K562 (cell line): ENCODE measurements around the gene GPR153. TPM values are rescaled to one million over a fixed set of nuclear protein-coding genes. Genes with fewer than 3 reads are reported as not detected.

Experiments
- ATAC-seq: fragments of 200-7000 bp; cut with Tn5 transposase; 3 replicates; pipeline ENCODE4 v1.9.1; 2020; ENCODE audit warnings: moderate library complexity
- BruUV-seq: library from RNA; stranded (reverse); fragments of 400-500 nt; replicated peaks from 2 replicates; lab custom pipeline; 2021; lab: Mats Ljungman, UMichigan
- CTCF ChIA-PET: fragments of 300-600 bp; formaldehyde crosslinking; extraction: SDS; loops from one replicate; lab custom pipeline; 2021; ENCODE audit warnings: low intra/inter-chr PET ratio; lab: Yijun Ruan, JAX
- POLR2A ChIA-PET: fragments of 300-600, 350-650 bp; sonication (Branson Sonifier 250); formaldehyde crosslinking; extraction: SDS; loops from one replicate; lab custom pipeline; 2021; ENCODE audit warnings: antibody characterized with exemption, inconsistent platforms; lab: Yijun Ruan, JAX
- DNase-seq, 4 experiments: peaks; one replicate each; pipeline versions ENCODE4 v3.0.0 to v3.0.0-alpha.2; 2011 to 2018; ENCODE audit warnings: low spot score in 3 of 4, mixed read lengths in 3 of 4; ENCODE audit errors: extremely low read depth in 1 of 4
- FAIRE-seq: peaks from 2 replicates; lab custom pipeline; 2011; peaks lifted over from hg19 to GRCh38; lab: Jason Lieb, UNC
- H2AFZ ChIP-seq: 2 replicates; pipeline ENCODE4 v1.6.0; 2011; ENCODE audit warnings: low read depth, low read length, control low read depth, inconsistent platforms
- H3K27ac ChIP-seq: fragments of 200-600 bp; 3 replicates; pipeline ENCODE4 v1.8.0; 2011; ENCODE audit warnings: low read depth, mild to moderate bottlenecking, control low read depth, inconsistent platforms, low read length, moderate library complexity, mixed read lengths; ENCODE audit errors: extremely low read depth
- H3K27me3 ChIP-seq, 2 experiments: fragments of 300-600 bp in 1 of 2; 2 replicates in 1 of 2; 3 replicates in 1 of 2; pipeline versions ENCODE4 v1.6.0 to v1.8.0; 2011; ENCODE audit warnings: inconsistent platforms in 2 of 2, low read length in 2 of 2, mild to moderate bottlenecking in 1 of 2, mixed read lengths in 1 of 2, moderate library complexity in 1 of 2; ENCODE audit not compliant: control insufficient read depth in 2 of 2, insufficient read depth in 2 of 2
- H3K36me3 ChIP-seq: fragments of 300-600 bp; 3 replicates; pipeline ENCODE4 v1.8.0; 2011; ENCODE audit warnings: mild to moderate bottlenecking, low read length, inconsistent platforms; ENCODE audit not compliant: control insufficient read depth, insufficient read depth
- H3K4me1 ChIP-seq, 2 experiments: fragments of 200-600 bp in 1 of 2; replicated peaks in 1 of 2; 2 replicates in 1 of 2; 3 replicates in 1 of 2; pipeline versions ENCODE4 v1.5.1 to v1.8.0; 2011; ENCODE audit warnings: inconsistent platforms in 2 of 2, low read length in 2 of 2, mild to moderate bottlenecking in 1 of 2, mixed read lengths in 1 of 2, moderate library complexity in 1 of 2; ENCODE audit not compliant: control insufficient read depth in 2 of 2, insufficient read depth in 2 of 2
- H3K4me2 ChIP-seq: 2 replicates; pipeline ENCODE4 v1.6.1; 2011; ENCODE audit warnings: low read length, control low read depth, inconsistent platforms, mixed read lengths; ENCODE audit not compliant: insufficient read depth
- H3K4me3 ChIP-seq: fragments of 200-600 bp; sonication (generic), shearing (Covaris generic); 2 replicates; pipeline ENCODE4 v1.5.1; 2016; ENCODE audit warnings: control low read depth, inconsistent platforms
- H3K79me2 ChIP-seq: fragments of 200-600 bp; 3 replicates; pipeline ENCODE4 v1.8.0; 2011; ENCODE audit warnings: low read length, inconsistent platforms; ENCODE audit not compliant: control insufficient read depth, insufficient read depth
- H3K9ac ChIP-seq, 2 experiments: 2 replicates each; pipeline versions ENCODE4 v1.6.0 to v1.6.1; 2011; ENCODE audit warnings: low read depth in 2 of 2, low read length in 2 of 2, control low read depth in 1 of 2, inconsistent platforms in 1 of 2, mild to moderate bottlenecking in 1 of 2, mixed read lengths in 1 of 2; ENCODE audit not compliant: insufficient read depth in 1 of 2
- H3K9me1 ChIP-seq: one replicate; pipeline ENCODE4 v1.6.0; 2011; ENCODE audit warnings: inconsistent platforms, mild to moderate bottlenecking, low read length, moderate library complexity; ENCODE audit not compliant: control insufficient read depth, insufficient read depth
- H3K9me3 ChIP-seq: replicated peaks from 2 replicates; pipeline ENCODE4 v1.5.1; 2011; ENCODE audit warnings: low read depth, low read length, inconsistent platforms; ENCODE audit not compliant: control insufficient read depth, insufficient read depth
- H4K20me1 ChIP-seq: replicated peaks from 2 replicates; pipeline ENCODE4 v1.6.1; 2011; ENCODE audit warnings: low read length, inconsistent platforms, mixed read lengths; ENCODE audit not compliant: control insufficient read depth, insufficient read depth
- BRD4 ChIP-seq: fragments of 200-600 bp; sonication (generic); IDR thresholded peaks from 2 replicates; pipeline ENCODE4 v1.6.1; 2017; ENCODE audit warnings: inconsistent platforms
- RBBP5 ChIP-seq: fragments of 200-600 bp; sonication (generic); IDR thresholded peaks from 2 replicates; pipeline ENCODE4 v1.6.1; 2012; ENCODE audit warnings: borderline replicate concordance, mild to moderate bottlenecking, low read length, control low read depth, inconsistent platforms; ENCODE audit not compliant: insufficient read depth, poor library complexity, severe bottlenecking
- RBM34 ChIP-seq: fragments of 200-400 bp; formaldehyde crosslinking; IDR thresholded peaks from 2 replicates; pipeline ENCODE4 v1.6.1; 2018; ENCODE audit warnings: low read length, borderline replicate concordance; ENCODE audit not compliant: insufficient read depth
- TAF7 ChIP-seq: fragments of 450-650 bp; IDR thresholded peaks from 2 replicates; pipeline ENCODE4 v1.6.1; 2016; ENCODE audit warnings: missing genetic modification characterization, missing compliant biosample characterization
- ZNF165 ChIP-seq: fragments of 250-450 bp; sonication (Bioruptor Pico); IDR thresholded peaks from 2 replicates; pipeline ENCODE4 v1.4.0; 2020; ENCODE audit warnings: borderline replicate concordance
- WGBS: fragments of 100-300 bp; shearing (Covaris generic); methylation state at CpG from one replicate; pipeline ENCODE4 v1.1.6; 2016; ENCODE audit warnings: low coverage, mixed read lengths; ENCODE audit not compliant: insufficient coverage; ENCODE audit errors: missing lambda C conversion rate; 5-methylcytosine and 5-hydroxymethylcytosine counted together
- in situ Hi-C: fragments of 300-500 bp; cut with MboI; formaldehyde crosslinking; loops from 4 replicates; pipeline ENCODE4 v1.15.0; 2018; ENCODE audit warnings: inconsistent platforms, mixed read lengths
- intact Hi-C: fragments of 100-400 bp; cut with micrococcal nuclease; formaldehyde crosslinking; loops from 2 replicates; pipeline ENCODE4 v1.14.2; 2022
- polyA plus RNA-seq, 8 experiments: library from polyadenylated mRNA; depleted of rRNA in 4 of 8; stranded (reverse) in 5 of 8; unstranded in 3 of 8; fragments of >200 nt; fragmentation: Nextera tagmentation in 2 of 8; fragmentation: Illumina TruSeq in 1 of 8; extraction: Ambion mirVana in 2 of 8; extraction: Trizol in 1 of 8; gene quantifications; 2 replicates each; pipeline versions ENCODE4 v1.2.1 to v1.2.3, GENCODE V29; 2011 to 2014; ENCODE audit warnings: inconsistent platforms in 1 of 8, missing spikeins in 1 of 8
- total RNA-seq, 7 experiments: library from RNA; depleted of rRNA in 6 of 7; stranded (reverse); fragments of >200 nt in 6 of 7; fragmentation: Illumina TruSeq in 2 of 7; extraction: Trizol in 2 of 7; gene quantifications; 2 replicates each; pipeline versions ENCODE4 v1.2.1 to v1.2.3, GENCODE V29; 2011 to 2021; ENCODE audit warnings: low replicate concordance in 1 of 7
- TF ChIP-seq, protein P1 (sequence below): IDR thresholded peaks from 3 replicates; pipeline ENCODE4 v1.6.1; 2011; ENCODE audit warnings: borderline replicate concordance, mild to moderate bottlenecking, moderate library complexity; ENCODE audit not compliant: insufficient read length; ENCODE audit errors: extremely low read depth
- TF ChIP-seq, protein P2 (sequence below), 2 experiments: IDR thresholded peaks in 1 of 2; conservative IDR thresholded peaks in 1 of 2; 2 replicates each; pipeline ENCODE4 v1.6.1; 2016; ENCODE audit warnings: low read depth in 2 of 2, mild to moderate bottlenecking in 1 of 2, missing compliant biosample characterization in 1 of 2, missing genetic modification characterization in 1 of 2, moderate library complexity in 1 of 2

Gene GPR153
- total and polyA plus RNA-seq, 9 of the 15 experiments (the other 6 are each of a cell fraction or from before 2014, with no cell fraction given), result 0.01 to 1.5 (median 0.51) TPM

GRCh38 chr1:6257541-6258069 lies 3.3 kb downstream of the GPR153 start:
- Histone ChIP-seq H3K4me2 (no peak overlapping the region), H2AFZ (no peak overlapping the region), H4K20me1 (peaks cover 21% of the 10 kb centered on the region), H3K36me3 (no peaks in the 10 kb centered on the region), H3K79me2 (no peaks in the 10 kb centered on the region), H3K9me1 (peaks cover 3% of the 10 kb centered on the region), H3K27me3 (peaks cover 11 to 32% of the 10 kb centered on the region in 2 experiments; a peak in 4 of 5 replicates), H3K4me3 (no peak overlapping the region), H3K9me3 (no peaks in the 10 kb centered on the region), H3K27ac (no peak overlapping the region), H3K9ac (0 out of 4 replicates have a peak overlapping the region, but pooled peaks of 1 of the 2 experiments have one; percentile 24), H3K4me1 (peaks cover 0 to 52% of the 10 kb centered on the region in 2 experiments; a peak in 3 of 5 replicates)
- intact Hi-C loops (no loop called here), in situ Hi-C loops (loop anchor here (25.0 kb wide), 1 partner anchor 955 kb away; no protein-coding TSS in a partner anchor)
- ATAC-seq (no peak), DNase-seq (no peak), FAIRE-seq (no peak)
- ChIA-PET CTCF (no interaction called here), POLR2A (interaction anchor here (0.6 kb wide), 1 partner anchor 234 kb away, joined by 4 read pairs; no protein-coding TSS in a partner anchor)
- TF ChIP-seq ZNF165, result no peak
- no TSS peak for BruUV-seq
- WGBS, result 37% methylated on average over 8 of the region's 8 CpGs

- H3K9me3 ChIP-seq, result no peaks in the 10 kb centered on the region
- ATAC-seq (no peak), DNase-seq (no peak), FAIRE-seq (no peak)
- in situ Hi-C loops, result loop anchor here (25.0 kb wide), 1 partner anchor 956 kb away; no protein-coding TSS in a partner anchor
- H3K9ac ChIP-seq, result no peak overlapping the region
- no peak overlapping the region for H3K4me2 ChIP-seq
- no peak overlapping the region for H3K4me3 ChIP-seq
- CTCF ChIA-PET, result no interaction called here
- POLR2A ChIA-PET, result interaction anchor here (0.6 kb wide), 1 partner anchor 235 kb away, joined by 4 read pairs; no protein-coding TSS in a partner anchor
- H3K27me3 ChIP-seq, result peaks cover 11 to 36% of the 10 kb centered on the region in 2 experiments; a peak in 4 of 5 replicates
- H3K4me1 ChIP-seq, result peaks cover 0 to 45% of the 10 kb centered on the region in 2 experiments; a peak in 3 of 5 replicates
- H3K36me3 ChIP-seq, result no peaks in the 10 kb centered on the region
- H3K79me2 ChIP-seq, result no peaks in the 10 kb centered on the region
- no TSS peak for BruUV-seq
- H3K27ac ChIP-seq, result no peak overlapping the region
- no peak overlapping the region for H2AFZ ChIP-seq
- 32% methylated on average over 13 of the region's 13 CpGs for WGBS
- H4K20me1 ChIP-seq, result peaks cover 27% of the 10 kb centered on the region
- TF ChIP-seq RBM34 (no peak), TAF7 (no peak), BRD4 (no peak), RBBP5 (no peak), ZNF165 (no peak)
- TF ChIP-seq, protein P1, sequence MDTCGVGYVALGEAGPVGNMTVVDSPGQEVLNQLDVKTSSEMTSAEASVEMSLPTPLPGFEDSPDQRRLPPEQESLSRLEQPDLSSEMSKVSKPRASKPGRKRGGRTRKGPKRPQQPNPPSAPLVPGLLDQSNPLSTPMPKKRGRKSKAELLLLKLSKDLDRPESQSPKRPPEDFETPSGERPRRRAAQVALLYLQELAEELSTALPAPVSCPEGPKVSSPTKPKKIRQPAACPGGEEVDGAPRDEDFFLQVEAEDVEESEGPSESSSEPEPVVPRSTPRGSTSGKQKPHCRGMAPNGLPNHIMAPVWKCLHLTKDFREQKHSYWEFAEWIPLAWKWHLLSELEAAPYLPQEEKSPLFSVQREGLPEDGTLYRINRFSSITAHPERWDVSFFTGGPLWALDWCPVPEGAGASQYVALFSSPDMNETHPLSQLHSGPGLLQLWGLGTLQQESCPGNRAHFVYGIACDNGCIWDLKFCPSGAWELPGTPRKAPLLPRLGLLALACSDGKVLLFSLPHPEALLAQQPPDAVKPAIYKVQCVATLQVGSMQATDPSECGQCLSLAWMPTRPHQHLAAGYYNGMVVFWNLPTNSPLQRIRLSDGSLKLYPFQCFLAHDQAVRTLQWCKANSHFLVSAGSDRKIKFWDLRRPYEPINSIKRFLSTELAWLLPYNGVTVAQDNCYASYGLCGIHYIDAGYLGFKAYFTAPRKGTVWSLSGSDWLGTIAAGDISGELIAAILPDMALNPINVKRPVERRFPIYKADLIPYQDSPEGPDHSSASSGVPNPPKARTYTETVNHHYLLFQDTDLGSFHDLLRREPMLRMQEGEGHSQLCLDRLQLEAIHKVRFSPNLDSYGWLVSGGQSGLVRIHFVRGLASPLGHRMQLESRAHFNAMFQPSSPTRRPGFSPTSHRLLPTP, result no peak
- TF ChIP-seq, protein P2, sequence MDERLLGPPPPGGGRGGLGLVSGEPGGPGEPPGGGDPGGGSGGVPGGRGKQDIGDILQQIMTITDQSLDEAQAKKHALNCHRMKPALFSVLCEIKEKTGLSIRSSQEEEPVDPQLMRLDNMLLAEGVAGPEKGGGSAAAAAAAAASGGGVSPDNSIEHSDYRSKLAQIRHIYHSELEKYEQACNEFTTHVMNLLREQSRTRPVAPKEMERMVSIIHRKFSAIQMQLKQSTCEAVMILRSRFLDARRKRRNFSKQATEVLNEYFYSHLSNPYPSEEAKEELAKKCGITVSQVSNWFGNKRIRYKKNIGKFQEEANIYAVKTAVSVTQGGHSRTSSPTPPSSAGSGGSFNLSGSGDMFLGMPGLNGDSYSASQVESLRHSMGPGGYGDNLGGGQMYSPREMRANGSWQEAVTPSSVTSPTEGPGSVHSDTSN (CRISPR knock-in tag; IDR thresholded peaks at IDR 0.05; ENCODE audit: low read depth), result no peak
- TF ChIP-seq, protein P2 (tag; conservative IDR thresholded peaks at IDR 0.05; ENCODE audit: low read depth), result no peak
- peaks cover 3% of the 10 kb centered on the region for H3K9me1 ChIP-seq
- intact Hi-C loops, result no loop called here
Measured at GRCh38 chr1:6256645-6257044, 4.3 kb downstream of the GPR153 start.
